ENCODE measurements around the gene TMEM179.

Gene TMEM179

GRCh38 chr14:104555430-104556255 is 48.9 kb downstream of the TMEM179 start:
- DNase-seq (ENCODE audit: low read depth, low spot score) = no peak

- DNase-seq (ENCODE audit: low read depth, low spot score) = no peak
These were observed 49.8 kb downstream of the TMEM179 start for GRCh38 chr14:104554608-104555429.

GRCh38 chr14:104554088-104554607 is 50.4 kb downstream of the TMEM179 start:
- DNase-seq (ENCODE audit: low read depth, low spot score) = no peak

- DNase-seq (ENCODE audit: low read depth, low spot score) = no peak
These were observed 51.1 kb downstream of the TMEM179 start for GRCh38 chr14:104553166-104554087.

GRCh38 chr14:104552738-104553125 is 51.8 kb downstream of the TMEM179 start:
- no peak for DNase-seq (ENCODE audit: low read depth, low spot score)

GRCh38 chr14:104551851-104552737 is 52.5 kb downstream of the TMEM179 start:
- DNase-seq (ENCODE audit: low read depth, low spot score) = no peak

GRCh38 chr14:104550861-104551728 is 53.5 kb downstream of the TMEM179 start:
- DNase-seq (ENCODE audit: low read depth, low spot score) = no peak

- no peak for DNase-seq (ENCODE audit: low read depth, low spot score)
These were observed 54.2 kb downstream of the TMEM179 start for GRCh38 chr14:104550340-104550860.

GRCh38 chr14:104549536-104550339 is 54.8 kb downstream of the TMEM179 start:
- no peak for DNase-seq (ENCODE audit: low read depth, low spot score)

GRCh38 chr14:104548802-104549535 is 55.6 kb downstream of the TMEM179 start:
- no peak for DNase-seq (ENCODE audit: low read depth, low spot score)

- no peak for DNase-seq (ENCODE audit: low read depth, low spot score)
These were observed 56.4 kb downstream of the TMEM179 start for GRCh38 chr14:104547998-104548700.

GRCh38 chr14:104547310-104547997 is 57.1 kb downstream of the TMEM179 start:
- DNase-seq (ENCODE audit: low read depth, low spot score) = no peak

- DNase-seq (ENCODE audit: low read depth, low spot score) = no peak
These were observed 57.8 kb downstream of the TMEM179 start for GRCh38 chr14:104546591-104547309.

- DNase-seq (ENCODE audit: low read depth, low spot score) = no peak
These were observed 58.5 kb downstream of the TMEM179 start for GRCh38 chr14:104545942-104546501.

- no peak for DNase-seq (ENCODE audit: low read depth, low spot score)
These were observed 59.2 kb downstream of the TMEM179 start for GRCh38 chr14:104545151-104545941.
